ENCODE results near the gene CDC42BPA. TPM values are rescaled to one million over a fixed set of nuclear protein-coding genes. Genes with fewer than 3 reads are reported as not detected.

The CDC42BPA gene
- total and polyA plus RNA-seq, 2 of the 8 experiments (the other 6 are each of a cell fraction or from before 2014, with no cell fraction given): 7.1 to 28.5 TPM

- H3K79me1 ChIP-seq (ENCODE audit: low read depth, low read length): no peaks in the 10 kb centered on the region
- H2BK120ac ChIP-seq (replicated peaks; ENCODE audit: low read depth, low read length): no peak overlapping the region
- H3K9me3 ChIP-seq (ENCODE audit: insufficient read depth in 2 of 2, low read depth in 1 of 2, low read length in 1 of 2): no peaks in the 10 kb centered on the region
- no peak overlapping the region for H3K23ac ChIP-seq (ENCODE audit: insufficient read length)
- H4K91ac ChIP-seq (replicated peaks; ENCODE audit: insufficient read length, low read length): no peak overlapping the region
- H3K18ac ChIP-seq (ENCODE audit: extremely low read depth, low read length): no peak overlapping the region
- WGBS, 2 experiments (ENCODE audit: extremely low coverage in 1 of 2, insufficient coverage in 1 of 2, insufficient read length in 1 of 2, insufficient replicate concordance in 2 of 2, low coverage in 1 of 2, low lambda C conversion rate in 2 of 2, missing lambda C conversion rate in 1 of 2): 88 to 100% methylated on average over 2 to 6 of the region's 10 CpGs
- H3K79me2 ChIP-seq (ENCODE audit: control insufficient read depth in 1 of 2, insufficient read depth in 2 of 2, low read length in 2 of 2): no peaks in the 10 kb centered on the region
- no peak overlapping the region for H2BK5ac ChIP-seq (ENCODE audit: low read depth, low read length)
- DNase-seq (ENCODE audit: low read depth in 1 of 2, low spot score in 2 of 2): no peak
- no peak overlapping the region for H2BK12ac ChIP-seq (ENCODE audit: low read depth, low read length)
- no peak overlapping the region for H4K8ac ChIP-seq (ENCODE audit: extremely low read depth, insufficient read depth, low read length)
- no peak overlapping the region for H3K14ac ChIP-seq (ENCODE audit: insufficient read length)
- H3K23me2 ChIP-seq (ENCODE audit: low read depth, low read length): peaks cover 11% of the 10 kb centered on the region; the same call in 1 of the 2 replicates
- H3K9ac ChIP-seq (replicated peaks in 1 of 4; ENCODE audit: extremely low read depth in 1 of 4, low read depth in 3 of 4, low read length in 3 of 4): no peak overlapping the region
- TF ChIP-seq SUZ12 (IDR thresholded peaks at IDR 0.05; ENCODE audit: low read length): no peak
- TF ChIP-seq KDM5A (IDR thresholded peaks at IDR 0.05; ENCODE audit: low read length): no peak
- no peak for TF ChIP-seq SRF (IDR thresholded peaks at IDR 0.05; ENCODE audit: low read depth, low read length)
- TF ChIP-seq HDAC2 (IDR thresholded peaks at IDR 0.05; ENCODE audit: borderline replicate concordance in 1 of 2, low read depth in 2 of 2, low read length in 2 of 2): no peak
- no peak for TF ChIP-seq CEBPB (IDR thresholded peaks at IDR 0.05; ENCODE audit: low read depth, low read length)
- TF ChIP-seq SP1 (IDR thresholded peaks at IDR 0.05; ENCODE audit: low read depth, low read length): no peak
- TF ChIP-seq CHD2 (IDR thresholded peaks at IDR 0.05; ENCODE audit: low read length): no peak
- no peak overlapping the region for H3K4ac ChIP-seq (replicated peaks; ENCODE audit: insufficient read length, low read depth, low read length)
- FAIRE-seq: no peak
- no peak overlapping the region for H2AFZ ChIP-seq (ENCODE audit: low read length)
- H2BK15ac ChIP-seq (ENCODE audit: low read length): no peak overlapping the region
- H3K27me3 ChIP-seq (replicated peaks in 1 of 4; ENCODE audit: control insufficient read depth in 3 of 4, extremely low read depth in 1 of 4, insufficient read depth in 3 of 4, low read length in 3 of 4): no peaks in the 10 kb centered on the region
- peaks cover 0 to 4% (median 0%) of the 10 kb centered on the region in 4 experiments; a peak in 2 of 7 replicates for H3K4me1 ChIP-seq (replicated peaks in 1 of 4; ENCODE audit: control insufficient read depth in 3 of 4, insufficient read depth in 4 of 4, low read length in 3 of 4)
- H4K5ac ChIP-seq (ENCODE audit: insufficient read length, low read depth, low read length): no peak overlapping the region
- H3K36me3 ChIP-seq (ENCODE audit: control insufficient read depth in 2 of 4, insufficient read depth in 4 of 4, low read length in 3 of 4): peaks cover 0 to 6% (median 0%) of the 10 kb centered on the region in 4 experiments; a peak in 1 of 8 replicates
- no peak overlapping the region for H2AK5ac ChIP-seq (ENCODE audit: low read depth, low read length)
- no peak overlapping the region for H3K4me2 ChIP-seq (ENCODE audit: insufficient read depth in 1 of 2, low read depth in 2 of 2, low read length in 2 of 2)
- CTCF ChIA-PET (ENCODE audit: partially characterized antibody): no interaction called here
- peaks cover 2 to 4% of the 10 kb centered on the region in 2 experiments for H4K20me1 ChIP-seq (replicated peaks in 1 of 2; ENCODE audit: control insufficient read depth in 1 of 2, insufficient read depth in 2 of 2, low read length in 2 of 2)
- no peak overlapping the region for H3K27ac ChIP-seq (ENCODE audit: low read depth, low read length)
- H3K4me3 ChIP-seq (ENCODE audit: extremely low read depth in 1 of 4, insufficient read depth in 2 of 4, low read depth in 3 of 4, low read length in 4 of 4): no peak overlapping the region
- H2BK20ac ChIP-seq (ENCODE audit: low read length): no peak overlapping the region
- POLR2A ChIA-PET (ENCODE audit: partially characterized antibody): interaction anchor here (1.4 kb wide), 1 partner anchor 16 kb away, joined by 3 read pairs; no protein-coding TSS in a partner anchor
- no peak overlapping the region for H3K56ac ChIP-seq (replicated peaks; ENCODE audit: insufficient read length, low read depth, low read length)
These were observed 339.7 kb downstream of the CDC42BPA start for GRCh38 chr1:226978432-226979114.

Data from H1 (cell line).